Brain microvascular endothelial cell (primary cell): ENCODE measurements around the gene SDK2.

Experiments used
- DNase-seq: peaks from one replicate; pipeline ENCODE4 v3.0.0-alpha.2; 2020
- H3K27ac ChIP-seq: fragments of 250-450 bp; sonication (Bioruptor Pico); 2 replicates; pipeline ENCODE4 v1.5.1; 2020; ENCODE audit warnings: mild to moderate bottlenecking, moderate library complexity
- H3K27me3 ChIP-seq: fragments of 250-450 bp; sonication (Bioruptor Pico); replicated peaks from 2 replicates; pipeline ENCODE4 v1.5.1; 2020; ENCODE audit warnings: mild to moderate bottlenecking
- H3K36me3 ChIP-seq: fragments of 250-450 bp; sonication (Bioruptor Pico); replicated peaks from 2 replicates; pipeline ENCODE4 v1.5.1; 2020; ENCODE audit warnings: mild to moderate bottlenecking
- H3K4me3 ChIP-seq: 2 replicates; pipeline ENCODE4 v1.5.1; 2011; ENCODE audit warnings: low read depth, mild to moderate bottlenecking, control low read depth, low read length, moderate library complexity
- CTCF ChIP-seq: IDR thresholded peaks from 2 replicates; pipeline ENCODE4 v1.5.1; 2011; ENCODE audit warnings: low read depth, mild to moderate bottlenecking, moderate library complexity, low read length, control low read depth, inconsistent platforms; ENCODE audit errors: missing control alignments
- in situ Hi-C: cut with HindIII; loops from 2 replicates; pipeline ENCODE4 v1.10.0; 2017; ENCODE audit warnings: low sequenced_read_pairs, low pct_ligation_motif_present

Gene SDK2

GRCh38 chr17:73324711-73325526 is 319.3 kb downstream of the SDK2 start:
- no peak for DNase-seq
- TF ChIP-seq CTCF: no peak
- no peak overlapping the region for H3K4me3 ChIP-seq
- H3K36me3 ChIP-seq: no peaks in the 10 kb centered on the region
- H3K27ac ChIP-seq: no peak overlapping the region
- H3K27me3 ChIP-seq: no peaks in the 10 kb centered on the region
- in situ Hi-C loops: no loop called here

GRCh38 chr17:73324160-73324475 is 320.1 kb downstream of the SDK2 start:
- no peak for DNase-seq
- TF ChIP-seq CTCF: no peak
- H3K4me3 ChIP-seq: no peak overlapping the region
- in situ Hi-C loops: no loop called here
- H3K27ac ChIP-seq: no peak overlapping the region
- no peaks in the 10 kb centered on the region for H3K36me3 ChIP-seq
- no peaks in the 10 kb centered on the region for H3K27me3 ChIP-seq

- Histone ChIP-seq H3K27me3 (no peaks in the 10 kb centered on the region), H3K27ac (no peak overlapping the region), H3K4me3 (no peak overlapping the region), H3K36me3 (no peaks in the 10 kb centered on the region)
- in situ Hi-C loops: no loop called here
- DNase-seq: peak; percentile 39
- no peak for TF ChIP-seq CTCF
Observed at GRCh38 chr17:73323409-73324159, 320.7 kb downstream of the SDK2 start.

- in situ Hi-C loops: no loop called here
- H3K36me3 ChIP-seq: no peaks in the 10 kb centered on the region
- no peak for TF ChIP-seq CTCF
- DNase-seq: no peak
- H3K27ac ChIP-seq: no peak overlapping the region
- H3K4me3 ChIP-seq: no peak overlapping the region
- no peaks in the 10 kb centered on the region for H3K27me3 ChIP-seq
Observed at GRCh38 chr17:73320601-73321264, 323.5 kb downstream of the SDK2 start.

- in situ Hi-C loops: no loop called here
- no peak for DNase-seq
- TF ChIP-seq CTCF: no peak
Observed at GRCh38 chr17:73319766-73320165, 324.5 kb downstream of the SDK2 start.

More at GRCh38 chr17:73319766-73320165, 324.5 kb downstream of the SDK2 start:
- Histone ChIP-seq H3K27ac (no peak overlapping the region), H3K4me3 (no peak overlapping the region), H3K36me3 (no peaks in the 10 kb centered on the region), H3K27me3 (no peaks in the 10 kb centered on the region)
